Measurements from ENCODE around the gene CD47.

Gene CD47

DNA sequence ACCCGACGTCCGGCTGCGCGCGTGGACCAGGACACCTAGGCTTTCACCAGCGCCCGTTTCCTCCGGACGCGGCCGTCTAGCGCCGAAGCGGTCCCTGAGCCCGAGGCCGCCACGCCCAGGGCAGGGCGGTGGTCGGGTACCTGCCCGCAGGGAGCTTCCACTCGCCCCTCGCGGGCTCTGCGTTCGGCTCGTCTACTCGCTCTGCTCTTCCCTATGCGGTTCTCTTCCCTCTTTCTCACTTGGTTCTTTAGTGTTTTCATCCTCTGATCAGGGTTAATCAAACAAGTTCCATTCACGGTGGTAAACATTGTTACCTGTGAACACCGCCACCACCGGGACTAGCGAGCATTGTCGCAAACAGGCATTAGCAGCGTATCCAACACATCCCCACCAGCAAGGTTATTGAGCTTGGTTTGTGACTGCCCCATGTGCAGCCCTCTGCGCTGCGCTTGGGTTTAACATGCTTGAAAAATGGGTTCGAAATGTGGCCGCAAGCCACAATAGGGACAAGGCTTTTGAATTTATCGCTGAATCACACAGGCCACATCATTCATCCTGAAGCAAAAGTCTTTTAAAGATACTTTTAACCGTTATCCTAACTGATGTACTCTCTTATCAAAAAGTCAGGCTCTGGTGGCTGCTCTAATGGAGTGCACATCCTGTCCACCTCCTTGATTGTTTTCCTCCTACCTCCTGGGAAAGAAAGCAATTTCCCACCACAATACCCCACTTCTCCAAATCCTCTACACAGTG lies 843 bp upstream of the CD47 start:
- H3K9me3 Mint-ChIP-seq = no peaks in the 10 kb centered on the region
- peaks cover 36% of the 10 kb centered on the region for H3K4me1 Mint-ChIP-seq
- CTCF ChIA-PET = interaction anchor here (0.8 kb wide), 1 partner anchor 26 kb away, joined by 3 read pairs; no protein-coding TSS in a partner anchor
- H3K27me3 Mint-ChIP-seq = peaks cover 4% of the 10 kb centered on the region
- H3K27ac Mint-ChIP-seq = peak overlapping the region; percentile 91
- H3K4me3 Mint-ChIP-seq = peak overlapping the region; percentile 76
- DNase-seq = peak; percentile 48
- peaks cover 18% of the 10 kb centered on the region for H3K36me3 Mint-ChIP-seq

GRCh38 chr3:108090049-108090700 lies 656 bp downstream of the CD47 start:
- CTCF ChIA-PET = interaction anchor here (1.1 kb wide), 3 partner anchors 33 to 40 kb away, joined by 3 to 5 read pairs (median 3); no protein-coding TSS in a partner anchor
- peak overlapping the region; percentile 97 for H3K4me3 Mint-ChIP-seq
- DNase-seq = peak; percentile 67
- peaks cover 29% of the 10 kb centered on the region for H3K4me1 Mint-ChIP-seq
- H3K27ac Mint-ChIP-seq = peak overlapping the region; percentile 98
- H3K36me3 Mint-ChIP-seq = peaks cover 18% of the 10 kb centered on the region
- peaks cover 4% of the 10 kb centered on the region for H3K27me3 Mint-ChIP-seq
- H3K9me3 Mint-ChIP-seq = no peaks in the 10 kb centered on the region

- peaks cover 18% of the 10 kb centered on the region for H3K36me3 Mint-ChIP-seq
- CTCF ChIA-PET = interaction anchor here (0.6 to 1.1 kb wide), 5 partner anchors 20 to 746 kb away, joined by 3 to 5 read pairs (median 3); no protein-coding TSS in a partner anchor
- no peaks in the 10 kb centered on the region for H3K9me3 Mint-ChIP-seq
- H3K4me1 Mint-ChIP-seq = peaks cover 29% of the 10 kb centered on the region
- peak overlapping the region; percentile 97 for H3K4me3 Mint-ChIP-seq
- no peak for DNase-seq
- H3K27ac Mint-ChIP-seq = peak overlapping the region; percentile 98
- H3K27me3 Mint-ChIP-seq = peaks cover 4% of the 10 kb centered on the region
Measured at GRCh38 chr3:108089579-108089978, 1.3 kb downstream of the CD47 start.

DNA sequence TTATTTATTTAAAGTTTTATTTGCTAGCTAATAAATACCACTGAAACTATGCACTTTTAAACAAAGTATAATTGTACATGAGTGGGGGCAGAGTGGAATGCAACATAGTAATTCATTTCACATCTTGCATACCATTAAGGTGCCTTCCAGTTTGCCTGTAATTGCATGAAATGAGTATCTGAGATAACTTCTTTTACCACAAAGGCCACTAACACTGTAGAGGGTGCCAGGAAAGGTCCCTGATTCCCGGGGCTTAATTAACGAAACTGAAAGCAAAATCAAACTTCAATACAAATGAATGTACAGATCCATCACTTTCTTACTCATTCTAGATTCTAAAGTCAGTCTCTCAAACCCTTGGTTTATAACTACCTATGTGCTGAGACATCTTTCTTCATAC lies 2.1 kb downstream of the CD47 start:
- H3K27me3 Mint-ChIP-seq = peaks cover 4% of the 10 kb centered on the region
- H3K36me3 Mint-ChIP-seq = peaks cover 18% of the 10 kb centered on the region
- H3K27ac Mint-ChIP-seq = peak overlapping the region; percentile 62
- peaks cover 27% of the 10 kb centered on the region for H3K4me1 Mint-ChIP-seq
- H3K4me3 Mint-ChIP-seq = peak overlapping the region; percentile 97
- DNase-seq = peak; percentile 56
- CTCF ChIA-PET = interaction anchor here (0.8 to 1.5 kb wide), 2 partner anchors 19 to 40 kb away, joined by 3 read pairs; no protein-coding TSS in a partner anchor
- H3K9me3 Mint-ChIP-seq = no peaks in the 10 kb centered on the region

DNA sequence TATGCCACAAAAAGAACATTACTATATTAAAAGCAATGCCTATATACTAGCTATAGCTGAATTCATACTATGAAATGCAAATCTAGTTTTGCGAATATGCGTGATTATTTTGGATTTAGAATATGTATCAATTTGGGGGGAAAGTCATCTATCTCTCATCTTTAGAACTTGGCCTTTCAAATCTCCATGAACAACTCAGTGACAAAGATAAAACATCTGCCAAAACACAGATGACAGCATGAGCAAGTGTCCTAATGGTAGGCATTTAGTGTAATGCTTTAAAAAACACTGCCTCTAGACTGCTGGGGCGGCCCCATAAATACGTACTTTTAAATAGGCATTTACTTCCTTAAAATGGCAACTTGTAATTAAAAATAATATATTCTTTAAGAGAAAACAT lies 2.7 kb downstream of the CD47 start:
- Mint-ChIP-seq H3K27me3 (peaks cover 4% of the 10 kb centered on the region), H3K27ac (peak overlapping the region; percentile 68), H3K36me3 (peaks cover 18% of the 10 kb centered on the region), H3K9me3 (no peaks in the 10 kb centered on the region), H3K4me3 (peak overlapping the region; percentile 97), H3K4me1 (peaks cover 21% of the 10 kb centered on the region)
- DNase-seq = no peak
- CTCF ChIA-PET = interaction anchor here (1.5 kb wide), 1 partner anchor 41 kb away, joined by 3 read pairs; no protein-coding TSS in a partner anchor

DNA sequence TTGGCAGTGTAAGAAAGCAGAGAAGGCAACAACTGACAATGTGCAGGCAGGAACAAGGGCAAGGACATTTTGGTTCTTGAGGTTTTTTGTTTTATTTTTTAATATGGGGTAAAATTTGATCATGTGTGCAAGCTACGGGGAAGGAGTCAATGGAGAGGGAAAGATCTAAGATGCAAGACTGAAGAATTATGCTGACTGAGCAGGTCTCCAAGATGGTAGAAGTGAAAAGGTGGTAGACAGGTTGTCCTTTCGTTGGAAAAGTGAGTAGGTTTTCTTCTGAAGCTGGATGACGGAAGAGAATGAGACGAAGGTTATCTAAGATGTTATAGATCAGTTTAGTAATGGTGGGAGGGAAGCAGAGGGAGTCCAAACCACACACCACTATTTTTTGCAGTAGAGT lies 4.2 kb downstream of the CD47 start:
- peaks cover 16% of the 10 kb centered on the region for H3K4me1 Mint-ChIP-seq
- CTCF ChIA-PET = no interaction called here
- peaks cover 4% of the 10 kb centered on the region for H3K27me3 Mint-ChIP-seq

GRCh38 chr3:108085810-108086350 lies 5.0 kb downstream of the CD47 start:
- peaks cover 4% of the 10 kb centered on the region for H3K27me3 Mint-ChIP-seq

More for the DNA sequence above, 4.2 kb downstream of the CD47 start:
- H3K36me3 Mint-ChIP-seq = peaks cover 18% of the 10 kb centered on the region
- DNase-seq = no peak
- H3K9me3 Mint-ChIP-seq = no peaks in the 10 kb centered on the region
- no peak overlapping the region for H3K27ac Mint-ChIP-seq
- no peak overlapping the region for H3K4me3 Mint-ChIP-seq

GRCh38 chr3:108085370-108085769 lies 5.5 kb downstream of the CD47 start:
- no peak for DNase-seq
- CTCF ChIA-PET = no interaction called here
- peaks cover 2% of the 10 kb centered on the region for H3K27me3 Mint-ChIP-seq
- no peaks in the 10 kb centered on the region for H3K9me3 Mint-ChIP-seq
- no peak overlapping the region for H3K27ac Mint-ChIP-seq
- no peak overlapping the region for H3K4me3 Mint-ChIP-seq
- H3K4me1 Mint-ChIP-seq = peaks cover 23% of the 10 kb centered on the region
- peaks cover 17% of the 10 kb centered on the region for H3K36me3 Mint-ChIP-seq

More at GRCh38 chr3:108085810-108086350, 5.0 kb downstream of the CD47 start:
- peaks cover 19% of the 10 kb centered on the region for H3K4me1 Mint-ChIP-seq
- no peaks in the 10 kb centered on the region for H3K9me3 Mint-ChIP-seq
- CTCF ChIA-PET = no interaction called here
- H3K4me3 Mint-ChIP-seq = no peak overlapping the region
- no peak for DNase-seq
- no peak overlapping the region for H3K27ac Mint-ChIP-seq
- peaks cover 17% of the 10 kb centered on the region for H3K36me3 Mint-ChIP-seq

DNA sequence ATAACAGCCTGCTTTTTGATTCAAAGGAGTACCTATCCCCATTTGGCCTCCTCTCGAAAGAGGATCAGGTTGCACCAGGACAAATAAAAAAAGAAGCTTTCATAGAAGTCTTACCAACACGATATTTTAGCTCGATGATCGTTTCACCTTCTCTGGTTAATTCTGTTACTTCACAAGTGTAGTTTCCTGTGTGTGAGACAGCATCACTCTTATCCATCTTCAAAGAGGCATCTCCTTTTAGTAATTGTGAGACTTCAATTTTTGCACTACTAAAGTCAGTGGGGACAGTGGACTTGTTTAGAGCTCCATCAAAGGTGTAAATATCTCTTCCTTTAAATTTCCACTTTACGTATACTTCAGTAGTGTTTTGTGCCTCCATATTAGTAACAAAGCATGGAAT lies 11.0 kb downstream of the CD47 start:
- Mint-ChIP-seq H3K4me1 (peaks cover 55% of the 10 kb centered on the region), H3K36me3 (peaks cover 44% of the 10 kb centered on the region), H3K9me3 (no peaks in the 10 kb centered on the region), H3K27me3 (no peaks in the 10 kb centered on the region), H3K27ac (peak overlapping the region; percentile 17), H3K4me3 (no peak overlapping the region)
- no peak for DNase-seq
- CTCF ChIA-PET = interaction anchor here (0.8 to 1.0 kb wide), 2 partner anchors 38 to 152 kb away, joined by 3 to 4 read pairs; no protein-coding TSS in a partner anchor

- Mint-ChIP-seq H3K4me1 (peaks cover 59% of the 10 kb centered on the region), H3K27me3 (no peaks in the 10 kb centered on the region), H3K36me3 (peaks cover 48% of the 10 kb centered on the region), H3K4me3 (no peak overlapping the region), H3K27ac (no peak overlapping the region), H3K9me3 (no peaks in the 10 kb centered on the region)
- CTCF ChIA-PET = no interaction called here
- DNase-seq = no peak
Measured at GRCh38 chr3:108079043-108079442, 11.8 kb downstream of the CD47 start.

GRCh38 chr3:108076564-108076963 lies 14.3 kb downstream of the CD47 start:
- H3K27ac Mint-ChIP-seq = no peak overlapping the region
- peaks cover 69% of the 10 kb centered on the region for H3K4me1 Mint-ChIP-seq
- H3K4me3 Mint-ChIP-seq = no peak overlapping the region

DNA sequence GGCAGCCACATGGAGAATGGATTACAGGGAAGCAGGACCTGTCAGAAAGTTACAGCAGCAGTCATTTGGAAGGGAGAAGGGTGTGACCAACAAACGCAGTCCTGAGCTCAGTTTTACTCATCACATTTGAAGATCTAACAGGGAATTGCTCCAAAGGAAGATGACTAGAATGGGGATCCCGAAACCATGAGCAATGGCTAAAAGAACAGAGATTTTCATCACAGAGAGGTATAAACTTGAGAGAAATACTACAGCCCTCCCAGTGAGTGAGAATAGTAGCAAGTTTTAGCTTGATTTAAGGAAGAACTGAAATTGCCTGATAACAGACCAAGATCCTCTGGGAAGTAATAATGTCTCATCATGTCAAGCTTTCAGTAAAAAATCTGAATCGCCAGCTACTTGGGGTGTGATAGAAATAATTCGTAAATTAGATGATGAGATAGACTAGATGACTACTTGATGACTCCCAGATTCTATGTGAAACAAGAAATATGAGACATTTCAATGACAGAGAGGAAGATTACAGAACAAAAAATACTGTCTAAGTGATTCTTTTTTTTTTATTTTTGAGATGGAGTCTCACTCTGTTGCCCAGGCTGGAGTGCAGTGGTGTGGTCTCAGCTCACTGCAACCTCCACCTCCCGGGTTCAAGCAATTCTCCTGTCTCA lies 16.9 kb downstream of the CD47 start:
- CTCF ChIA-PET = interaction anchor here (1.2 kb wide), 1 partner anchor 479 kb away, joined by 4 read pairs; no protein-coding TSS in a partner anchor
- Mint-ChIP-seq H3K4me1 (peaks cover 58% of the 10 kb centered on the region), H3K27me3 (no peaks in the 10 kb centered on the region), H3K4me3 (no peak overlapping the region), H3K27ac (no peak overlapping the region), H3K36me3 (peaks cover 67% of the 10 kb centered on the region), H3K9me3 (no peaks in the 10 kb centered on the region)
- no peak for DNase-seq

More at GRCh38 chr3:108076564-108076963, 14.3 kb downstream of the CD47 start:
- Mint-ChIP-seq H3K36me3 (peaks cover 64% of the 10 kb centered on the region), H3K27me3 (no peaks in the 10 kb centered on the region), H3K9me3 (no peaks in the 10 kb centered on the region)
- CTCF ChIA-PET = no interaction called here
- DNase-seq = no peak

DNA sequence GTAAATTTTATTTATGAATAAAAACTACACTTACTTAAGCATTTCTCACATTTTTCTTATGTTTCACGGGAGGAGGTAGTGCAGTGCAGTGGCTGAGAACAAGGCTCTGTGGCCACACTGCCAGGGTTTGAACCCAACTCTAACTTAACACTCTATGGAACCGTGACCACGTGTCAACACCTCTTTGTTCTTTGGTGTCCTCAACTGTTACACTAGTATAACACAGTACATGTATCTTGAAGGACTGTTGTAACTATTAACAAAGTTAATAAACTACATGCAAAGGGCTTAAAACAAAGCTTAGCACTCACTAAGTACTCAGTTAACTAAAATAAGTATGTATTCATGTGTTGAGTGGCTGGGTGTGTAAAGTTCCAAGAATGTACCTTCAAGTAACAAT lies 19.5 kb downstream of the CD47 start:
- no peak overlapping the region for H3K27ac Mint-ChIP-seq

GRCh38 chr3:108070356-108070755 lies 20.5 kb downstream of the CD47 start:
- Mint-ChIP-seq H3K4me3 (no peak overlapping the region), H3K9me3 (no peaks in the 10 kb centered on the region), H3K27ac (no peak overlapping the region), H3K4me1 (peaks cover 60% of the 10 kb centered on the region), H3K27me3 (no peaks in the 10 kb centered on the region), H3K36me3 (peaks cover 68% of the 10 kb centered on the region)
- CTCF ChIA-PET = no interaction called here
- no peak for DNase-seq

More for the DNA sequence above, 19.5 kb downstream of the CD47 start:
- H3K4me1 Mint-ChIP-seq = peaks cover 54% of the 10 kb centered on the region
- no peaks in the 10 kb centered on the region for H3K27me3 Mint-ChIP-seq
- H3K9me3 Mint-ChIP-seq = no peaks in the 10 kb centered on the region
- CTCF ChIA-PET = interaction anchor here (0.7 kb wide), 1 partner anchor 10 kb away, joined by 3 read pairs; no protein-coding TSS in a partner anchor
- no peak for DNase-seq
- peaks cover 66% of the 10 kb centered on the region for H3K36me3 Mint-ChIP-seq
- H3K4me3 Mint-ChIP-seq = no peak overlapping the region
